Activated T-cell treated with anti-CD3 and anti-CD28 coated beads for 48 hours (primary cell): Measurements from ENCODE around the gene SCN1A.
"Not testable (repeated sequence)": the region's sequence is repeated elsewhere in the genome, so short reads cannot be mapped to it uniquely, and the experiment has no call there.

Source experiments
- DNase-seq: peaks from one replicate; pipeline ENCODE4 v3.0.0-alpha.2; 2020; ENCODE audit warnings: low read depth

The SCN1A gene

DNA sequence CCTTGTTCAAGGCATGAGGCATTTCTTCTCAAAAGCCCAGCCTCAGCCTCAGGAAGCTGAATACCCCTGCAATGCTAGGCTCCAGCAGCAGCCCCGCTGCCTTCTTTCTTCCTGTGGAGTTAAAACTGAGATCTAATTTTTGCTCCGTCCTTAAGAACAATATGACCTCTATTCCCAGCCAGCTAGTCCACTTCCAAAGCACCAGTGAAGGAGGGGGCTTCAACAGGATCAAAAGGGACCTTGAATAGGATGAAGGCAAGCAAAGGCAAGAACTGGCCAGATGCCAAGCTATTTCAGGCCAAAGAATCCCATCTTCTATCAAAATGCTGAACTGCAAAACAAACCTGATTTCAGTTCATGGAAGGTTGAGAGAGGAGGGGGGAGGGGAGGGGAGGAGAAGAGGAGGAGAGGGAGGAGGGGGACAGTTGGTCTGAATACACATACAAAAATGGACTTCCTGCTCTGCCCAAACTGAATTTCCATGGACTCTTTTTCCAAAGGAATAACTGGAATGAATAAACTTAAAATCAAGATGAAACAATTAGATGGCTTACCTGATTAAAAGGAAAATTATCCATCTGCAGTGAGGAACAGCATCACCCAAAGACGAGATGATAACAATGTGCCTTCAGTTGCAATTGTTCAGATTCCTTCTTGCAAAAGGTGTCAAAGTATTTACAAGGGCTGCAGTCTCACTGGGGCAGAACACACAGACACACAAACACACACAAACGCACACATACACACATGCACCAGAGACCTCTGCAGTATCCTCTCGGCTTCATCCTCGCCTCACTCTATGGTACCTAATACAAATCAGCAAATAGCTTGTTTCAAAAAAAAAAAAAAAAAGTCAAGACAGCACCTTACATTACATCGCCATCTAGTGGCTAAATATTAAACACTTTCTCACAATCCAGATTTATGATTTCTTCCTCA is at the start of gene SCN1A:
Gene SCN1A (minus strand): TSS at position 804 of the 939 bp plus-strand sequence. CDS start 54,399 bp downstream, outside the sequence.
- no peak for DNase-seq

DNA sequence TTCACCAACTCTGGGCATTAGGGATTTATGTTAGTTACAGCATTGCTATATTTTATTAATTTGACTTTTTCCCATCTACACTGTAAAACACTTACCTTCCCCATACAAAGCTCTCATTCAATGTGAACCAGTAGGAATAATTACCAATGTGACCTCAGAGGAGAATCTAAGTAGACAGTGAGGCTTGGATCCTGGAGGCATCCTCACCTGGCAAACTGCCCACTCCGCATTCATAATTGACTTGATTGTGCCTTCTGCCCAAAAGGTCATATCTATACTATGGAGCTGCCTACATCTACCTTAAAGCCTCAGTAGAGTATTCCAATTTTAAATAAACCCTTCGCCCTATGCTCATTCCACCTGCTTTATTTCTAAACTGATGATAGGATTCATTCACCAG is 45.4 kb upstream of the SCN1A start:
- no peak for DNase-seq

GRCh38 chr2:166171216-166171615 is 43.4 kb upstream of the SCN1A start:
- no peak for DNase-seq

DNA sequence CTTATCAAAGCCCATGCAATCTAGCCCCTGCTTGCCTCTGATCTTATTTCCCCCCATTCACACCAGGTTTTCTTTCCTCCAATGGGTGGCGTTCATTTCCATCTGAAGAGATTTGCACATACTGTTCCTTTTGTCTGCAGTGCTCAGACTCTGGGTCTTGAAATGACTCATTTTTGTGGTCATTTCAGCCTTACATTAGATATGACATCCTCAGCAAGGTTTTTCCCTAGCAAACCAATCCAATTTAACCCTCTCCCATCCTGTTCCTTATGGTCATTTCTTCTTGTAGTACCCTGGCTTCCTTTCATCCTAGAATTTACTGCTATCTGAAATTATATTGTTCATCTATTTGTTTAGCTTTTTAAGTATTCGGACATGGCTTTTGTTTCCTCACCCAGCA is 42.5 kb upstream of the SCN1A start:
- no peak for DNase-seq

GRCh38 chr2:166167449-166167848 is 39.6 kb upstream of the SCN1A start:
- no peak for DNase-seq

- DNase-seq: no peak
These were observed 36.0 kb upstream of the SCN1A start for GRCh38 chr2:166163775-166164174.

GRCh38 chr2:166158546-166158945 is 30.7 kb upstream of the SCN1A start:
- DNase-seq: no peak

GRCh38 chr2:166157578-166157977 is 29.8 kb upstream of the SCN1A start:
- no peak for DNase-seq

GRCh38 chr2:166156985-166157490 is 29.2 kb upstream of the SCN1A start:
- no peak for DNase-seq

DNA sequence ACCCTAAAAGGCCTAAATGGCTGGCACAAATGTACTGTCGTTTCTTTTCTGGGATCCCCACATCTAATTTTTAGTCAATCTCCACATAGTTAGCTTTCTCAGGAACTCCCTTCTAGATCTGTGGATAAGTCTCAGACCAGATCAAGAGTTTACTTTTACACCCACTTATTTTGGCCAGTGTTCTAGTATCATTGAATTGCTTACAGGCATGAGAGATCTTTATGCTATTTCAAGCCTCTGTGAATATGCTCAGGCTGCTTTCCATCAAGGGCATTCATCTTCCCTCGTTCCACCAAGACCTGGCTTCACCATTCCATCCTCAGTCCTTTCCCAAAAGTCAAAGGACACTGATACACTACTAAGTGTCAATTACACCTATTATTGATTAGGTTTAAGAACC is 27.8 kb upstream of the SCN1A start:
- no peak for DNase-seq

DNA sequence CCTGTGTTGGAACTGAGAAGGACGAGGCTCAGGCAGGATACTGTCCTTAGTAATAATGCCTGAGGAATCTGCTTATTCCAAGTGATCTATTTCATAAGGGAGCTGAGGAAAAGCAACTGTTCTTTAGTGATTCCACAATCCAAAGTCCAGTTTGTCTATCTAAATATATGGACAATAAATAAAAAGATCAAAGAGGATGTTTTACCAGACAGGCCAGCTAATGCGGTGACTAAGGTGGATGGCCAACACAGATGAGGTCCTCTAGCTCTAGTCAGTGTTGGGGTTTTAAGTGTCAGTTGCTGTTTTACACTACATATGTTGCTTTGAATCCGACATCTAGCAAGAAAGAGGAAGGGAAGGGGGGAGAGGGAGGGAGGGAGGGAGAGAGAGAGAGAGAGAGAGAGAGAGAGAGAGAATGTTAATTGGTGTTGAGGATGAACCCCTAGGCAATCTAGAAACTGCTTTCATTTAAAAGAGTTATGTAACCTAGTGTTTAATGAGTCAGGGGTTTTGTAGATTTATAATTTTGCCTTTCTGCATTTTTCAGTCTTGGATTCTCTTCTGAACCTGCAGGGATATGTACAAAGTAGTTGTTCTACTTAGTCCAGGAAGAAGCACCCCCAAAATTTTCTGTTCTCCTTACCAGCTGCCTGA is 27.0 kb upstream of the SCN1A start:
- no peak for DNase-seq

DNA sequence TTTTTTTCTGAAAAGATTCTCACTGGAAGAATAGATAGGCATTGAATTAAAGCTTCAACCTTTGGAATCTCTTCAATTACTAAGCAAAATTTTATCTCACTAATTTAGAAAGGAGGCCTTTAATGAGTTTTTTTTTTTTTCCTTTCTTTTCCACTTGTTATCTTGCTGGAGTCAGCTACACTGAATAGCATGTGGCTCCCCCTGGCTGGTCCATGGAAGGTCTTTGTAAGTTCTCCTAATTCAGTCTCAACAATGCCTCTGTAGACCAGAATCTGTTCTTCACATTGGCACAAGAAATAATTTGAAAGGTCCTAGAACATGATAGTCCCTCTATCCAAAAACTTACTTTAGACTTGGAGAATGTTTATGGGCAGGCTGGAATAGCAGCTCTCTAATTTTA is 24.2 kb upstream of the SCN1A start:
- DNase-seq: no peak

- no peak for DNase-seq
These were observed 20.9 kb upstream of the SCN1A start for GRCh38 chr2:166148500-166149400.

GRCh38 chr2:166147883-166148282 is 20.1 kb upstream of the SCN1A start:
- no peak for DNase-seq

GRCh38 chr2:166144071-166144470 is 16.3 kb upstream of the SCN1A start:
- no peak for DNase-seq

GRCh38 chr2:166140932-166141331 is 13.1 kb upstream of the SCN1A start:
- DNase-seq: no peak

- DNase-seq: no peak
These were observed 12.7 kb upstream of the SCN1A start for GRCh38 chr2:166140475-166140874.

DNA sequence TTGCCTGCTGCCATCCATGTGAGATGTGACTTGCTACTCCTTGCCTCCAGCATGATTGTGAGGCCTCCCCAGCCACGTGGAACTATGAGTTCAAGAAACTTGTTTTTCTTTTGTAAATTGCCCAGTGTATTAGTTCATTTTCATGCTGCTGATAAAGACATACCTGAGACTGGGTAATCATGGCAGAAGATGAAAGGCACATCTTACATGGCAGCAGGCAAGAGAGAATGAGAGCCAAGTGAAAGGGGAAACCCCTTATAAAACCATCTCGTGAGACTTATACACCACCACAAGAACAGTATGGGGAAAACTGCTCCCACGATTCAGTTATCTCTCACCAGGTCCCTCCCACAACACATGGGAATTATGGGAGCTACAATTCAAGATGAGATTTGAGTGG is 11.7 kb upstream of the SCN1A start:
- not testable (repeated sequence) for DNase-seq

- DNase-seq: no peak
These were observed 10.8 kb upstream of the SCN1A start for GRCh38 chr2:166138667-166139066.

- no peak for DNase-seq
These were observed 10.3 kb upstream of the SCN1A start for GRCh38 chr2:166138144-166138543.

- no peak for DNase-seq
These were observed 9.5 kb upstream of the SCN1A start for GRCh38 chr2:166137331-166137730.

- DNase-seq: no peak
These were observed 8.0 kb upstream of the SCN1A start for GRCh38 chr2:166135849-166136258.
